Measurements from ENCODE around the gene BANF1. TPM values are rescaled to one million over a fixed set of nuclear protein-coding genes. Genes with fewer than 3 reads are reported as not detected.

The BANF1 gene, protein sequence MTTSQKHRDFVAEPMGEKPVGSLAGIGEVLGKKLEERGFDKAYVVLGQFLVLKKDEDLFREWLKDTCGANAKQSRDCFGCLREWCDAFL
- polyA plus RNA-seq (2012; ENCODE audit: missing spikeins) = 190 TPM

DNA sequence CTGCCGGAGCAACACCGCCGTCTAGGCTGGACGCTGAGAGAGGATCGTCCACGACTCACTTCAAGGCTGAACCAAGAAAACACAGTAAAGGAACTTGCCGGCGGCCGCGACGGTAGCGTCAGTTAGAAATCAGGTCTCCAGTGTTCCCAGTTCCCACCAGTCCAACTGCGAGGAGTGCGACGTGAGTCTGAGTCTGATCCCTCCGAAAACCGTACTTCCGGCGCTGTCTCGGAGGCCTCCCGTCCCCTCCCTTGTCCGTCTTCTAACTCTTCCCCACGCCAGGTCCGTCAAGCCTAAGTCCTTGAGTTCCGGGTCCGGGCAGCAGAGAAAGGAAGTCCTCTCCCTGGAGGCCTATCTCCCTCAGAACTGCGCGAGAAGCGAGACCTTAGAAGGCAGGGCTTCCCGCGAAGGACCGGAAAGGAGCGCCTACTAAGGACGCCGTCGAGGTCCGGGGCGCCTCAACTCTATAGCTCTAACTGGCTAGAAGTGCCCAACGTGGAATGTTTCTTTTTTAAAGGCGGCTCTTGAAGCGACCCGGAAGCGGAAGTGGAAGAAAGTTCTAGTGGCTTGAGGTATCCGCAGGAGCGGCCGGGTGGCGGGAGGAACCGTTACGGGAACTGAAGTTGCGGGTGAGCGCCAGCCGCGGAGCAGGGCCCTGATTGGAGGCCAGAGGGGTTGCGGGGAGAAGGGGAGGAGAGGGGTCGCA lies at the start of gene BANF1, which contains the start of gene EIF1AD:
TSS of gene BANF1 (plus strand) at position 562 of the 706 bp plus-strand sequence. CDS start 748 bp downstream, outside the sequence.
TSS of gene EIF1AD (minus strand) at position 216 of the 706 bp plus-strand sequence. CDS start 1,768 bp downstream, outside the sequence.
- peak; percentile 99 for FAIRE-seq
- peak; percentile 92 for TF ChIP-seq TAF1 (IDR thresholded peaks at IDR 0.05; ENCODE audit: borderline replicate concordance, low read depth, low read length)
- TF ChIP-seq POLR2A (IDR thresholded peaks at IDR 0.05; ENCODE audit: low read depth, low read length) = peak; percentile 87
- peak; percentile 91 for TF ChIP-seq POLR2AphosphoS5 (IDR thresholded peaks at IDR 0.05; ENCODE audit: low read depth, low read length)
- DNase-seq (ENCODE audit: insufficient read length) = peak; percentile 87

DNA sequence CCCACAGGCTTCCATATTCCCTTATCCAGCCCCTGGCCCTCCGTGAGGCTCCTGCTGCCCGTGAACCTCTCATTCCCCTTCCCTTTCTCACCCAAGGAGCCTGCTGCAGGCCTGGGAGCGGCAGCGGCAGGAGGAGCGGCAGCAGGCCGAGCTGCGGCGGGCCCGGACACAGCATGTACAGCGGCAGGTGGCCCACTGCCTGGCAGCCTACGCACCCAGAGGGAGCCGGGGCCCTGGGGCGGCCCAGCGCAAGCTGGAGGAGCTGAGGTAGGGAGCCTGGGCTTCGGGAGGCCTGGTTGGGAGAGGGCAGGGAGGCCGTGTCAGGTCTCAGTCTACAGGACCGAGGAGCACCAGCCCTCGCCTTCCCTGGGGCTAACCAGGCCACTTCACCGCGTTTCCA lies 48.8 kb upstream of the BANF1 start:
- no peak for DNase-seq (ENCODE audit: insufficient read length)
- no peak for FAIRE-seq
- TF ChIP-seq TAF1 (IDR thresholded peaks at IDR 0.05; ENCODE audit: borderline replicate concordance, low read depth, low read length) (no peak), POLR2A (IDR thresholded peaks at IDR 0.05; ENCODE audit: low read depth, low read length) (no peak), POLR2AphosphoS5 (IDR thresholded peaks at IDR 0.05; ENCODE audit: low read depth, low read length) (no peak)

DNA sequence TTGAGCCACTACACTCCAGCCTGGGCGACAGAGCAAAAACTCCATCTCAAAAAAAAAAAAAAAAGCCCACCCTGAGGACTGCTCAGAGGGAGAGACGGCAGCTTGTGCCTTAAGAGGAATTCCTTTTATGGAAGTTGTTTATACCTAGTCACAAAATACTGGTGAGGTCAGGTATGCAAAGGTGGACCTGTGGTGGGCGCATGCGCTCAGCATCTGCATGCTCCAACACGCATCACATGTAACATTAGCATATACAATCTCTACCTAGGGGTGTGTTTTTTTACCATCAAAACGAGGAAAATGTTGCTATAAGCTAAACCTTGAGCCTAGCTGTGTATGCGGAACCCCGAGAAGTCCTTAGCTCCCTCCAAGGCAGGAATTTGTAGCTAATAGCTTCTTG lies 47.5 kb upstream of the BANF1 start:
- TF ChIP-seq POLR2AphosphoS5 (IDR thresholded peaks at IDR 0.05; ENCODE audit: low read depth, low read length) (no peak), TAF1 (IDR thresholded peaks at IDR 0.05; ENCODE audit: borderline replicate concordance, low read depth, low read length) (no peak), POLR2A (IDR thresholded peaks at IDR 0.05; ENCODE audit: low read depth, low read length) (no peak)
- DNase-seq (ENCODE audit: insufficient read length) = no peak
- FAIRE-seq = no peak

DNA sequence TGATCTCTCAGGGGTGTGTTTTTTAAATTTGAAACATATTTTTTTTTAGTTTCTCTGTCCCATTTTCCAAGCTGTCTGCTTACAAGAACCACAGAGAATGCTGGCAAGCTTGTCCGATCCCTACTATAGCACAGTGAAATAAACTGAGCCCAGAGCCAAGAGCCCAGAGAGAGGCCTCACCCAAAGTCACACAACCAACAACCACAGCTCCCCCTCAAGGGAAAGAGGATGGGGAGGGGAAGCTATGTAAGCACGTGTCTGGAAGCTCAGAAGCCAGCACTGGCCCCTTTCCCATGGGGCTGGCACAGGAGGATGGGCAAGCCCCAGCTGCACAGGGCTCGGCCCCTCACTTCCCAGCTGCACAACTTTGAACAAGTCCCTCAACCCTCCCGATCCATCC lies 44.0 kb upstream of the BANF1 start:
- FAIRE-seq (no peak), DNase-seq (ENCODE audit: insufficient read length) (no peak)
- TF ChIP-seq POLR2AphosphoS5 (IDR thresholded peaks at IDR 0.05; ENCODE audit: low read depth, low read length) (no peak), TAF1 (IDR thresholded peaks at IDR 0.05; ENCODE audit: borderline replicate concordance, low read depth, low read length) (no peak), POLR2A (IDR thresholded peaks at IDR 0.05; ENCODE audit: low read depth, low read length) (no peak)

DNA sequence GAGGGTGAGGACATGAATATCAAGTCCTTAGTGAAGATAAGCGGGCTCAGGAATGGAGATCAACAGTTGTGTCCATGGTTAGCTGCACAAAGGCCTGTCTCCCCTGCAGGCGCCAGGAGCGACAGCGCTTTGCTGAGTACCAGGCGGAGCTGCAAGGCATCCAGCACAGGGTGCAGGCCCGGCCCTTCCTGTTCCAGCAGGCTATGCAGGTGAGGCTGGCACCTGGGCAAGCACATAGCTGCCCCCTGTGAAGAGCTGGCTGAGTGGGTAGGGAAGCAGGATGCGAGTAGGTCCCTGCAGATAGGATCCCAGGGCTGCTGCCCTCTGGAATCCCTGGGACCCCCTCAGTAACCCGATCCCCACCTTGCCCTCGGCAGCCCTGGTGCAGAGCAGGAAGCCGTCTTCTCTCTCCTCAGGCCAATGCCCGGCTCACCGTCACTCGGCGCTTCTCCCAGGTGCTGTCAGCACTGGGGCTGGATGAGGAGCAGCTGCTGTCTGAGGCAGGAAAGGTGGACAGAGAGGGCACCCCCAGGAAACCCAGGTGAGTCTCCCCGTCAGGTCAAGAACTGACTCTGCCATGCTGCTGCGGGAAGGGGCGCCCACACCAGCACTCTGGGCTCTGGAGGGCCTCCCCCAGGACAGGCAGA lies 43.4 kb upstream of the BANF1 start:
- FAIRE-seq (no peak), DNase-seq (ENCODE audit: insufficient read length) (no peak)
- TF ChIP-seq POLR2A (IDR thresholded peaks at IDR 0.05; ENCODE audit: low read depth, low read length) = no peak
- TF ChIP-seq POLR2AphosphoS5 (IDR thresholded peaks at IDR 0.05; ENCODE audit: low read depth, low read length) = no peak
- no peak for TF ChIP-seq TAF1 (IDR thresholded peaks at IDR 0.05; ENCODE audit: borderline replicate concordance, low read depth, low read length)

DNA sequence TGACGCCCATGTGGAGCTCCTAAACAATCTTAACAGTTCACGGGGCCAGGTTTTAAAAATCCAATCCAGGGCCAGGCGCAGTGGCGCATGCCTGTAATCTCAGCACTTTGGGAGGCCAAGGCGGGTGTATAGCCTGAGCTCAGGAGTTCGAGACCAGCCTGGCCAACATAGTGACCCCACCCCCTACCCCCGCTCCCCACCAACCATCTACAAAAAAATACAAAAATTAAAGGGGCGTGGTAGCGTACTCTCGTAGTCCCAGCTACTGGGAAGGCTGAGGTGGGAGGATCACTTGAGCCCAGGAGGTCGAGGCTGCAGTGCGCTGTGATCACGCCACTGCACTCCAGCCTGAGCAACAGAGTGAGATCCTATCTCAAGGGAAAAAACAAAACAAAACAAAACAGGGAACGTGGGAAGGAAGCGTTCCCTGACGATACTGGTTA lies 41.5 kb upstream of the BANF1 start:
- DNase-seq (ENCODE audit: insufficient read length) = no peak
- no peak for FAIRE-seq
- no peak for TF ChIP-seq TAF1 (IDR thresholded peaks at IDR 0.05; ENCODE audit: borderline replicate concordance, low read depth, low read length)
- TF ChIP-seq POLR2A (IDR thresholded peaks at IDR 0.05; ENCODE audit: low read depth, low read length) = no peak
- no peak for TF ChIP-seq POLR2AphosphoS5 (IDR thresholded peaks at IDR 0.05; ENCODE audit: low read depth, low read length)

DNA sequence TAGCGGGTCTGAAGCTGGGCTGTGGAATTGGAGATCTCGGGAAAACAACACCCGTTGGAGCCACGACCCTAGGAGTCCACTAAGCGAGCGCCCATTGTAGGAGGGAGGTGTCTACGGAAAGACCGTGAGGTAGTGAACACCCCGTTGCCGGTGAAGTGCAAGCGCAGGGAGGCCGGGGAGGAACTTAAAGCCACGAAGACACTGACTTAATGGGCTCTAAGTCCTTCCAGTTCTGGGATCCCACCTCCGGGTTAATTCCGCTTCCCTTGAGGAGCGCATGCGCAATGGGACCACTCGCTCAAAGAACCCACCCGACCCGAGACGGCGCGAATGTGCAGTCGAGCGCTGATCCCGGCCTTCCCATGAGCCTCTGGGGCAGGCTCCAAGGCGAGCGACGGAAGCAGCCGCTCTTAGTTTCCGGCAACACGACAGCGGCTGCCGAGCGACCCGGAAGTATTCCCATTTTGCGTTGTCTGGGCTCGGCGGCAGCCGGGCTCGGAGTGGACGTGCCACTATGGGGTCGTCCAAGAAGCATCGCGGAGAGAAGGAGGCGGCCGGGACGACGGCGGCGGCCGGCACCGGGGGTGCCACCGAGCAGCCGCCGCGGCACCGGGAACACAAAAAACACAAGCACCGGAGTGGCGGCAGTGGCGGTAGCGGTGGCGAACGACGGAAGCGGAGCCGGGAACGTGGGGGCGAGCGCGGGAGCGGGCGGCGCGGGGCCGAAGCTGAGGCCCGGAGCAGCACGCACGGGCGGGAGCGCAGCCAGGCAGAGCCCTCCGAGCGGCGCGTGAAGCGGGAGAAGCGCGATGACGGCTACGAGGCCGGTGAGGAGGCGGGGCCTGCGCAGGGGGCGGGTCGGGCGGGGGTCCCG lies 40.8 kb upstream of the BANF1 start, which contains the start of gene SART1:
TSS of gene SART1 (plus strand) at position 468 of the 874 bp plus-strand sequence. CDS start at position 515, 47 bp downstream.
- peak; percentile 91 for TF ChIP-seq POLR2AphosphoS5 (IDR thresholded peaks at IDR 0.05; ENCODE audit: low read depth, low read length)
- peak; percentile 91 for TF ChIP-seq POLR2A (IDR thresholded peaks at IDR 0.05; ENCODE audit: low read depth, low read length)
- peak; percentile 95 for TF ChIP-seq TAF1 (IDR thresholded peaks at IDR 0.05; ENCODE audit: borderline replicate concordance, low read depth, low read length)
- DNase-seq (ENCODE audit: insufficient read length) (peak; percentile 99), FAIRE-seq (peak; percentile 100)

DNA sequence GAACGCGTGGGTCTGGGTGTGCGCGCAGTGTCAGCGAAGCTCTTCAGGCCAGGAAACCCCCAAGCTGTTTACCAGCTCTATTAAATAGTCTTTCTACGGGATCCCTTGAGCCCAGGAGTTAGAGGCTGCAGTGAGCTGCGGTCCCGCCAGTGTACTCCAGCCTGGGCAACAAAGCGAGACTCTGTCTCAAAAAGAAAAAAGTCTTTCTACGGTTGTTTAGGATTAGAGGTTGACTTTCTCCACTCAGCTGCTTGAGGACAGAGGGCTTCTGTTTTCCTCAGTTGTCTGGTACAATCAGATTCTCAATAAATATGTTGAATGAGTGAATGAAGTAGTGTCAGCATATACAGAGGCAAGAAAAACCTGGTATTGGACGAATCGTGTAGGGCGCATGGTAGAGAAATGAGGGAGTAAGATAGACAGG lies 40.1 kb upstream of the BANF1 start:
- FAIRE-seq (peak; percentile 42), DNase-seq (ENCODE audit: insufficient read length) (no peak)
- TF ChIP-seq TAF1 (IDR thresholded peaks at IDR 0.05; ENCODE audit: borderline replicate concordance, low read depth, low read length) = no peak

DNA sequence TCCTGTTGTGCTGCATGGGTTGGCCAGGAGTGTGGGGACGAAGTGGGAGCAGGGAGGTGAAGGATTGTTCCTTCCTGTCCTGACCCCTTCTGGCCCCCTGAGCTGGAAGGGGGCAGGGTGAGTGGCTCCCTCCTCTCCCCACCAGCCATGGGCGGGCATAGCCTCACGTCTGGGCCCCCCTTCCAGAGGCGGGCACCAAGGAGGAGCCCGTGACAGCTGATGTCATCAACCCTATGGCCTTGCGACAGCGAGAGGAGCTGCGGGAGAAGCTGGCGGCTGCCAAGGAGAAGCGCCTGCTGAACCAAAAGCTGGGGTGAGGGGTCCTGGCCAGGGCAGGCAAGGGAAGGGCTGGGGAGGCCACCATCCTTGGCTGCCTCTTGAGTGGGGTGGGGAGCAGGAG lies 37.4 kb upstream of the BANF1 start:
- DNase-seq (ENCODE audit: insufficient read length) (no peak), FAIRE-seq (no peak)
- no peak for TF ChIP-seq POLR2A (IDR thresholded peaks at IDR 0.05; ENCODE audit: low read depth, low read length)
- TF ChIP-seq TAF1 (IDR thresholded peaks at IDR 0.05; ENCODE audit: borderline replicate concordance, low read depth, low read length) = no peak
- no peak for TF ChIP-seq POLR2AphosphoS5 (IDR thresholded peaks at IDR 0.05; ENCODE audit: low read depth, low read length)

DNA sequence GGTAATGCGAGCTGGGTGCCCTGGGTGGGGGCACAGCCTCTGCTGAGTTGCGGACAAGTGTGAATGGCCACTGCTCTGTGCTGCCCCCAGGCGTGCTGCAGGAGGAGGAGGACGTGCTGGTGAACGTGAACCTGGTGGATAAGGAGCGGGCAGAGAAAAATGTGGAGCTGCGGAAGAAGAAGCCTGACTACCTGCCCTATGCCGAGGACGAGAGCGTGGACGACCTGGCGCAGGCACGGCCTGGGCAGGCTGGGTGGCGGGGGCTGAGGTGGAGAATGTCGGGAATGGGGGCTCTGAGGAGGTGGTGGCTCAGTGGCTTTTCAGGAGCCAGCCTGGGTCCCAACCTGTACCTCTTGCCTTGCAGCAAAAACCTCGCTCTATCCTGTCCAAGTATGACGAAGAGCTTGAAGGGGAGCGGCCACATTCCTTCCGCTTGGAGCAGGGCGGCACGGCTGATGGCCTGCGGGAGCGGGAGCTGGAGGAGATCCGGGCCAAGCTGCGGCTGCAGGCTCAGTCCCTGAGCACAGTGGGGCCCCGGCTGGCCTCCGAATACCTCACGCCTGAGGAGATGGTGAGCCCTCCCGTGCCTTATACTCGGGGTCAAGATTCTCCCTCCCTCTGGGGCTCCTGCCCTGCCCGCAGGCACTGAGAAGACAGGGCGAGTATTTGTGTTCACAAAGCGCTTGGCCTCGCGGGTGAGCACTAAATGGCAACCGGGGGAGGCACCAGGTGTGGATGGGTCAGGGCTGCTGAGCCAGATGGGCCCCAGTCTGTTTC lies 36.1 kb upstream of the BANF1 start:
- no peak for TF ChIP-seq POLR2A (IDR thresholded peaks at IDR 0.05; ENCODE audit: low read depth, low read length)
- no peak for TF ChIP-seq POLR2AphosphoS5 (IDR thresholded peaks at IDR 0.05; ENCODE audit: low read depth, low read length)
- no peak for TF ChIP-seq TAF1 (IDR thresholded peaks at IDR 0.05; ENCODE audit: borderline replicate concordance, low read depth, low read length)
- FAIRE-seq = no peak
- DNase-seq (ENCODE audit: insufficient read length) = no peak
